T-cell (primary cell): ENCODE measurements around the gene SPATS2L. TPM values are rescaled to one million over a fixed set of nuclear protein-coding genes. Genes with fewer than 3 reads are reported as not detected.
A peak's percentile ranks its signal among the peaks of the same experiment; 100 is the strongest.

Experiments used
- ATAC-seq, 4 experiments: fragments of 200-7000 bp in 3 of 4; fragments of 150-1000 bp in 1 of 4; cut with Tn5 transposase; replicated peaks in 1 of 4; 1 replicate in 3 of 4; 2 replicates in 1 of 4; pipeline ENCODE4 v1.10.0; 2021; ENCODE audit warnings: moderate library complexity in 3 of 4, mild to moderate bottlenecking in 2 of 4, moderate number of reproducible peaks in 1 of 4
- CTCF ChIA-PET, 2 donors: fragments of 300-600 bp; sonication (Branson Sonifier 250); formaldehyde crosslinking; loops; one replicate each; lab custom pipeline; 2022; ENCODE audit warnings: antibody characterized with exemption in 2 of 2; lab: Charles Lee
- POLR2A ChIA-PET, 2 donors: fragments of 300-600 bp; sonication (Branson Sonifier 250); formaldehyde crosslinking; loops; one replicate each; lab custom pipeline; 2022; ENCODE audit warnings: antibody characterized with exemption in 2 of 2; lab: Charles Lee
- DNase-seq, 35 experiments: peaks; one replicate each; pipeline versions ENCODE4 v3.0.0 to v3.0.0-alpha.2; 2013 to 2023
- H3K27ac ChIP-seq: one replicate; pipeline ENCODE4 v1.5.1; 2013; ENCODE audit warnings: low read length
- H3K27me3 ChIP-seq, 2 experiments: replicated peaks in 1 of 2; 1 replicate in 1 of 2; 2 replicates in 1 of 2; pipeline versions ENCODE4 v1.6.1 to v1.7.0; 2013; ENCODE audit warnings: low read length in 1 of 2, mixed read lengths in 1 of 2; ENCODE audit not compliant: control insufficient read depth in 2 of 2, insufficient read depth in 2 of 2; ENCODE audit errors: extremely low read depth in 1 of 2
- H3K36me3 ChIP-seq, 2 donors: 1 replicate in 1 of 2; 2 replicates in 1 of 2; pipeline versions ENCODE4 v1.6.1 to v1.7.0; 2013; ENCODE audit warnings: low read length in 1 of 2; ENCODE audit not compliant: control insufficient read depth in 2 of 2, insufficient read depth in 1 of 2; ENCODE audit errors: extremely low read depth in 1 of 2
- H3K4me1 ChIP-seq, 2 experiments: 1 replicate in 1 of 2; 2 replicates in 1 of 2; pipeline versions ENCODE4 v1.6.1 to v1.7.0; 2013; ENCODE audit warnings: low read length in 2 of 2, mixed read lengths in 1 of 2; ENCODE audit not compliant: insufficient read depth in 2 of 2, control insufficient read depth in 1 of 2; ENCODE audit errors: extremely low read depth in 1 of 2
- H3K4me3 ChIP-seq, 2 donors: 1 replicate in 1 of 2; 2 replicates in 1 of 2; pipeline versions ENCODE4 v1.5.1 to v1.7.0; 2013; ENCODE audit warnings: mild to moderate bottlenecking in 2 of 2, low read length in 1 of 2, moderate library complexity in 1 of 2; ENCODE audit not compliant: control insufficient read depth in 1 of 2; ENCODE audit errors: extremely low read depth in 1 of 2
- H3K9me3 ChIP-seq: 2 replicates; pipeline ENCODE4 v1.7.0; 2013
- H3K27ac Mint-ChIP-seq, 2 donors: one replicate each; pipeline ENCODE4 v1.8.0; 2020 to 2021; ENCODE audit warnings: mild to moderate bottlenecking in 2 of 2, mixed read lengths in 2 of 2
- H3K27me3 Mint-ChIP-seq, 2 donors: one replicate each; pipeline ENCODE4 v1.8.0; 2021 to 2022; ENCODE audit warnings: mixed read lengths in 2 of 2
- H3K36me3 Mint-ChIP-seq: one replicate; pipeline ENCODE4 v1.8.0; 2021; ENCODE audit warnings: mixed read lengths
- H3K4me1 Mint-ChIP-seq, 3 donors: one replicate each; pipeline ENCODE4 v1.8.0; 2020 to 2022; ENCODE audit warnings: mixed read lengths in 3 of 3, mild to moderate bottlenecking in 1 of 3
- H3K4me3 Mint-ChIP-seq, 3 donors: one replicate each; pipeline ENCODE4 v1.8.0; 2020 to 2022; ENCODE audit warnings: mild to moderate bottlenecking in 3 of 3, mixed read lengths in 3 of 3, moderate library complexity in 3 of 3
- H3K9me3 Mint-ChIP-seq, 3 donors: one replicate each; pipeline ENCODE4 v1.8.0; 2020 to 2022; ENCODE audit warnings: mixed read lengths in 3 of 3
- WGBS: methylation state at CpG from one replicate; pipeline ENCODE4 v1.1.5; 2013; ENCODE audit warnings: missing lambda C conversion rate; ENCODE audit not compliant: insufficient coverage; 5-methylcytosine and 5-hydroxymethylcytosine counted together
- total RNA-seq, 35 experiments: library from RNA in 6 of 35; stranded (reverse) in 6 of 35; fragments of 120-200 nt in 1 of 35; gene quantifications; one replicate each; pipeline versions ENCODE4 v1.2.1 to v1.2.4 and lab custom pipeline; 2013 to 2026

SPATS2L gene
- total RNA-seq, 5 donors from 2014 or later (not counting 1 experiment from before 2014, with no cell fraction given), result 5.4 to 9.3 (median 5.9) TPM

DNA sequence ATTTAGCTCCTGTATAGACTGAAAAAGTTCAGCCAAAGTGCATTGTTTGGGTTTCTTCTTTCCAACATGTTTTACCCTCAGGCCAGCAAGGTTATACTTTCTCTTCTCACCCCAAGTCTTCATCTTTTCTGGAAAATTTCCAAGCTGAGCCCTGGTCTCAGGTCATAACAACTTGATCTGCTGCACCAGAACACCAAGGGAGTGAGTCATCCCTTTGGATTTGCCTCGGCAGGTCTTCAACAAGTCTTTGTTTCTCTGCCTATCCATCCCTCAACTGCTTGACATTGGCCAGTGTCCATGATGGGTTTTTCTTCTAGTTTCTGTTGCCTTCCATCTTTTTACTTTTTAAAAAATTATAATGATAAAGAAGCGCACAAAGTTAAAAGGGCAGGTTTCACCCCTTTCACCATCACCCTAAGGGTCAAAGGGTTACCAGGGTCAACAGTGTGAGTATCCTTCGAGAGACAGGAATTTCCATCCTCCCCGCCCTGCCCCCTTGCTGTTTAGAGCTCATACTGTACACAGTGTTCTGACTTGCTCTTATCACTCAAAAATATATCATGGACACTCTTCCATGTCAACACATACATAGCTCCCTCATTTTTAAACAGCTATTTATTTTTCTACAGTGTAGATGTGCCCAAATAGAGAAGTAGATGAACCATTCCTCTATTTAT is 5.7 kb upstream of the SPATS2L start:
- H3K4me3 Mint-ChIP-seq, result no peak overlapping the region
- Histone ChIP-seq H3K27me3 (peaks cover 0 to 5% of the 10 kb centered on the region in 2 experiments), H3K9me3 (no peaks in the 10 kb centered on the region), H3K36me3 (no peaks in the 10 kb centered on the region), H3K4me1 (peaks cover 0 to under 1% of the 10 kb centered on the region in 2 experiments), H3K27ac (no peak overlapping the region), H3K4me3 (no peak overlapping the region)
- H3K9me3 Mint-ChIP-seq, result no peaks in the 10 kb centered on the region
- DNase-seq (no peak), ATAC-seq (no peak)
- CTCF ChIA-PET, result interaction anchor here in 1 of 2 donors (0.6 kb wide), 1 partner anchor 59 kb away, joined by 3 read pairs; no protein-coding TSS in a partner anchor
- H3K27me3 Mint-ChIP-seq, result peaks cover 3 to 4% of the 10 kb centered on the region in 2 donors
- peaks cover under 1% of the 10 kb centered on the region in 3 donors for H3K4me1 Mint-ChIP-seq
- 86% methylated on average over 2 of the region's 4 CpGs for WGBS
- H3K27ac Mint-ChIP-seq, result no peak overlapping the region
- no peaks in the 10 kb centered on the region for H3K36me3 Mint-ChIP-seq
- POLR2A ChIA-PET, result no interaction called here

DNA sequence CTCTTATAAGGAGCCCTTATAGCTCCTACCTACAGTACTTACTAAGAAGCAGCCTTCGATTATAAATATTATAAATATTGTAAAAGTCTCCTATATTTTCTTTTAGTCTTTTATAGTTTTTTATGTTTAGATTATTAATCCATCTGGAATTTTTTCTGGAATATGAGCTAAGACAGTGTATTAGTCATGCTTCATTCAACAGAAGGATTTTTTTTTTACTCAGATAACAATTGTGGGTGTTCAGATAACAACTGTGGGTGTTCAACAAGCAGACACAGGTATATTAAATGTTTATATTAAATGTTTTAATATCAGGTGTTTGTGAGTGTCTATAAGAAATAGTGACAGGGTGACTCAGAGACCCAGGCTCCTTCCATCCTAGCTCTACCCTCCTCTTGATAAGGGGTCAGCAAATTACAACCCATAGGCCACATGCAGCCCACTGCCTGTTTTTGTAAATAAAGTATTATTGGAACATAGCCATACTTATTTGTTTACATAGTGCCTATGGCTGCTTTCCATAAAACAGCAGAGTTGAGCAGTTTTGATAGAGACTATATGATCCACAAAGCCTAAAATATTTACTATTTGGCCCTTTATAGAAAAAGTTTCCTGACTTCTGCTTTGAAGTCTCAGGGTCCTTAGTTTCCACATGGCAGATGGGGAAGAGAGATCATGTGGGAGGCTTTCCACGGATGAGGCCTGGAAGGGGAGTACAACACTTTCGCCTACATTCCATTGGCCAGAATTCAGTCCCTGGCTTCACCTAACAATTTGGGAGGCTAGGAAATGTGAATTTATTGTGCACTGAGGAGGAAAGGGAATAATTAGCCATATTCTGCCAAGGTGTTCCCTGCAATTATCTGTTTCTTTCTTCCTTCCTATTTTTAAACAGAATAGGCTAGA is 4.3 kb upstream of the SPATS2L start:
- Mint-ChIP-seq H3K9me3 (no peaks in the 10 kb centered on the region), H3K27ac (no peak overlapping the region), H3K4me3 (no peak overlapping the region), H3K4me1 (peaks cover 7 to 8% (median 7%) of the 10 kb centered on the region in 3 donors), H3K36me3 (no peaks in the 10 kb centered on the region), H3K27me3 (peaks cover 7 to 9% of the 10 kb centered on the region in 2 donors)
- H3K4me3 ChIP-seq, result no peak overlapping the region
- WGBS, result no CpG with 5 or more reads among the region's 3 CpGs
- H3K4me1 ChIP-seq, result peaks cover 0 to 7% of the 10 kb centered on the region in 2 experiments
- H3K9me3 ChIP-seq, result no peaks in the 10 kb centered on the region
- no peak for ATAC-seq
- CTCF ChIA-PET, result no interaction called here
- no peaks in the 10 kb centered on the region for H3K36me3 ChIP-seq
- DNase-seq, result no peak
- peaks cover 0 to 5% of the 10 kb centered on the region in 2 experiments for H3K27me3 ChIP-seq
- POLR2A ChIA-PET, result no interaction called here
- no peak overlapping the region for H3K27ac ChIP-seq

- CTCF ChIA-PET, result interaction anchor here in 1 of 2 donors (0.6 kb wide), 2 partner anchors 168 to 174 kb away, joined by 3 to 4 read pairs; no protein-coding TSS in a partner anchor
- ATAC-seq, result no peak
- H3K27ac Mint-ChIP-seq, result no peak overlapping the region
Observed at GRCh38 chr2:200302940-200303727, 3.4 kb upstream of the SPATS2L start.

DNA sequence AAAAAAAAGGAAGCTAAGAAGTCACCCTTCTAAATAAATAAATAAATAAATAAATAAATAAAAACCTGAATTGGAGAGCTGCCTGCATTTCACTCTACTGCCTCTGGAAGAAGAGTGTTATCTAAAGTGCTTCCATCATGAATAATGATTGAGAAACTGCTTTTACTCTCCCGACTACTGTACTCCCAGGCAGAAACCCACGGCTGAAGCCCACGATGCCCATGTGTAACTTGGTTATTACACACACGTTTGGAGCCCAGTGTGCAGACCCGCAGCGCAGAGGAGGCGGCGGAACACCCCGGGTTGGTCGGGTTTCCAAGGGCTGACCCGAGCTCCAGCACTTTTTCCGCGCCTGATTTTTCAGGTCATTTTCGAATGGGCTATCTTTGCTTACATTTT is 697 bp upstream of the SPATS2L start:
- 18% methylated on average over 14 of the region's 14 CpGs for WGBS
- H3K4me1 Mint-ChIP-seq, result peaks cover 9 to 16% (median 14%) of the 10 kb centered on the region in 3 donors
- H3K27ac Mint-ChIP-seq, result peak overlapping the region in 1 of 2 donors; percentile 32
- Histone ChIP-seq H3K4me1 (peaks cover 3 to 7% of the 10 kb centered on the region in 2 experiments), H3K27me3 (peaks cover 0 to 5% of the 10 kb centered on the region in 2 experiments), H3K9me3 (no peaks in the 10 kb centered on the region), H3K4me3 (peak overlapping the region; percentile 50 to 84), H3K36me3 (no peaks in the 10 kb centered on the region), H3K27ac (no peak overlapping the region)
- peak in 1 of 4 experiments; percentile 5 for ATAC-seq
- ChIA-PET CTCF (interaction anchor here (0.5 to 0.6 kb wide), 8 partner anchors 25 to 1921 kb away, joined by 3 to 6 read pairs (median 4); no protein-coding TSS in a partner anchor), POLR2A (interaction anchor here (0.5 to 0.6 kb wide), 8 partner anchors 34 to 178 kb away, joined by 3 to 5 read pairs (median 4); no protein-coding TSS in a partner anchor)
- H3K36me3 Mint-ChIP-seq, result peaks cover 3% of the 10 kb centered on the region
- peak in 3 of 35 experiments; percentile 4 to 7 (median 6) for DNase-seq
- peaks cover 10 to 17% of the 10 kb centered on the region in 2 donors for H3K27me3 Mint-ChIP-seq
- no peaks in the 10 kb centered on the region for H3K9me3 Mint-ChIP-seq
- H3K4me3 Mint-ChIP-seq, result peak overlapping the region; percentile 80 to 96 (median 92)

More at GRCh38 chr2:200302940-200303727, 3.4 kb upstream of the SPATS2L start:
- Histone ChIP-seq H3K27me3 (peaks cover 0 to 5% of the 10 kb centered on the region in 2 experiments), H3K9me3 (no peaks in the 10 kb centered on the region), H3K4me3 (no peak overlapping the region), H3K4me1 (peaks cover 3 to 7% of the 10 kb centered on the region in 2 experiments), H3K27ac (no peak overlapping the region), H3K36me3 (no peaks in the 10 kb centered on the region)
- Mint-ChIP-seq H3K27me3 (peaks cover 7 to 9% of the 10 kb centered on the region in 2 donors), H3K4me3 (no peak overlapping the region), H3K4me1 (peaks cover 9 to 14% (median 13%) of the 10 kb centered on the region in 3 donors), H3K36me3 (no peaks in the 10 kb centered on the region), H3K9me3 (no peaks in the 10 kb centered on the region)
- 94% methylated on average over 2 of the region's 9 CpGs for WGBS
- POLR2A ChIA-PET, result no interaction called here
- DNase-seq, result no peak

- peak in 17 of 35 experiments; percentile 2 to 31 (median 9) for DNase-seq
- Histone ChIP-seq H3K4me3 (peak overlapping the region; percentile 55 to 90), H3K27ac (no peak overlapping the region), H3K36me3 (no peaks in the 10 kb centered on the region), H3K27me3 (peaks cover 0 to 5% of the 10 kb centered on the region in 2 experiments), H3K4me1 (peaks cover 3 to 7% of the 10 kb centered on the region in 2 experiments), H3K9me3 (no peaks in the 10 kb centered on the region)
- Mint-ChIP-seq H3K27me3 (peaks cover 10 to 24% of the 10 kb centered on the region in 2 donors), H3K27ac (no peak overlapping the region), H3K4me3 (peak overlapping the region; percentile 76 to 84 (median 80)), H3K36me3 (peaks cover 3% of the 10 kb centered on the region), H3K4me1 (peaks cover 9 to 16% (median 14%) of the 10 kb centered on the region in 3 donors), H3K9me3 (no peaks in the 10 kb centered on the region)
- ATAC-seq, result peak; percentile 45 to 62 (median 58)
- CTCF ChIA-PET, result no interaction called here
- POLR2A ChIA-PET, result no interaction called here
- WGBS, result under 1% methylated on average over 120 of the region's 120 CpGs
Observed at GRCh38 chr2:200306931-200307723, 634 bp downstream of the SPATS2L start.
